MM.1S (cell line): Measurements from ENCODE around the gene TFDP1.

Source experiments
- EZH2 ChIP-seq: fragments of 300-600 bp; sonication (generic); optimal IDR thresholded peaks from 2 replicates; pipeline ENCODE3; 2017; ENCODE audit warnings: low read depth, mild to moderate bottlenecking, antibody characterized with exemption, low read length, mixed read lengths
- EZH2phosphoT487 ChIP-seq: fragments of 300-600 bp; sonication (generic); IDR thresholded peaks from 2 replicates; pipeline ENCODE4 v1.6.1; 2018; ENCODE audit warnings: antibody characterized with exemption, low read length
- TF ChIP-seq, protein P1 (sequence below): fragments of 300-600 bp; sonication (generic); IDR thresholded peaks from 2 replicates; pipeline ENCODE4 v1.5.1; 2016; ENCODE audit warnings: antibody characterized with exemption, low read length, mixed read lengths

DNA sequence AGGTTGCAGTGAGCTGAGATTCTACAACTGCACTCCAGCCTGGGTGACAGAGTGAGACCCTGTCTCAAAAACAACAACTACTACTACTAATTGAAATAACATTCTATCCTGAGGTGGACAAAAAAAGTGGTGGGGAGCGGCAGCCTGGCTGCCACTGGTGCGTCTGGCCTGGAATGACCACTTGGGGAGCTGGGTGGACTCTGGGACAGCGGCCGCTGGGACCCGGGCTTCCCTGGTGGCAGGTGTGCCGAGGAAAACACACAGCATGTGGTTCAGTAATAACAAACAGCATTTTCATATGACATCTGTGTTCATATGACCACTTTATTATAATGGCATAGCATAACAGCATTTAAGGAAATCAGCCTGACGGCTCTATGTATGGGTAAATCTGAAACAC, 33.9 kb downstream of the TFDP1 start:
- TF ChIP-seq EZH2, result no peak
- no peak for TF ChIP-seq EZH2phosphoT487
- TF ChIP-seq, protein P1, sequence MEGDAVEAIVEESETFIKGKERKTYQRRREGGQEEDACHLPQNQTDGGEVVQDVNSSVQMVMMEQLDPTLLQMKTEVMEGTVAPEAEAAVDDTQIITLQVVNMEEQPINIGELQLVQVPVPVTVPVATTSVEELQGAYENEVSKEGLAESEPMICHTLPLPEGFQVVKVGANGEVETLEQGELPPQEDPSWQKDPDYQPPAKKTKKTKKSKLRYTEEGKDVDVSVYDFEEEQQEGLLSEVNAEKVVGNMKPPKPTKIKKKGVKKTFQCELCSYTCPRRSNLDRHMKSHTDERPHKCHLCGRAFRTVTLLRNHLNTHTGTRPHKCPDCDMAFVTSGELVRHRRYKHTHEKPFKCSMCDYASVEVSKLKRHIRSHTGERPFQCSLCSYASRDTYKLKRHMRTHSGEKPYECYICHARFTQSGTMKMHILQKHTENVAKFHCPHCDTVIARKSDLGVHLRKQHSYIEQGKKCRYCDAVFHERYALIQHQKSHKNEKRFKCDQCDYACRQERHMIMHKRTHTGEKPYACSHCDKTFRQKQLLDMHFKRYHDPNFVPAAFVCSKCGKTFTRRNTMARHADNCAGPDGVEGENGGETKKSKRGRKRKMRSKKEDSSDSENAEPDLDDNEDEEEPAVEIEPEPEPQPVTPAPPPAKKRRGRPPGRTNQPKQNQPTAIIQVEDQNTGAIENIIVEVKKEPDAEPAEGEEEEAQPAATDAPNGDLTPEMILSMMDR, result no peak
